DND-41 (cell line): ENCODE data around the gene RNF144A.

ENCODE experiments used
- CTCF ChIP-seq: IDR thresholded peaks from 2 replicates; pipeline ENCODE4 v1.5.1; 2012; ENCODE audit warnings: borderline replicate concordance, low read length, moderate library complexity, mild to moderate bottlenecking; ENCODE audit not compliant: poor library complexity, severe bottlenecking; ENCODE audit errors: extremely low read depth
- EZH2 ChIP-seq: IDR thresholded peaks from 3 replicates; pipeline ENCODE4 v1.6.1; 2012; ENCODE audit warnings: borderline replicate concordance, low read depth, mild to moderate bottlenecking, moderate library complexity, low read length, inconsistent platforms; ENCODE audit not compliant: severe bottlenecking

- no peak for TF ChIP-seq CTCF
- TF ChIP-seq EZH2, result no peak
Measured at GRCh38 chr2:7010391-7011054, 93.3 kb downstream of the RNF144A start.
